ENCODE measurements around the gene SLC25A11. TPM values are rescaled to one million over a fixed set of nuclear protein-coding genes. Genes with fewer than 3 reads are reported as not detected.

SLC25A11 gene
- total RNA-seq, 1 donor from 2014 or later, result 59.5 TPM

- H3K36me3 ChIP-seq (ENCODE audit: control insufficient read depth in 3 of 3, insufficient read depth in 3 of 3, low read length in 3 of 3), result peaks cover 73 to 77% (median 73%) of the 10 kb centered on the region in 3 donors
- no peaks in the 10 kb centered on the region for H3K27me3 ChIP-seq (ENCODE audit: control insufficient read depth in 3 of 3, insufficient read depth in 3 of 3, low read length in 3 of 3)
- no peak overlapping the region for H3K9ac ChIP-seq (ENCODE audit: low read depth in 1 of 3, low read length in 3 of 3)
- H3K27ac ChIP-seq (ENCODE audit: low read depth, low read length), result no peak overlapping the region
- no peaks in the 10 kb centered on the region for H3K4me1 ChIP-seq (ENCODE audit: control insufficient read depth in 3 of 3, insufficient read depth in 3 of 3, low read length in 3 of 3)
- H3K9me3 ChIP-seq (ENCODE audit: control insufficient read depth in 3 of 3, low read length in 3 of 3), result no peaks in the 10 kb centered on the region
- H3K4me3 ChIP-seq (ENCODE audit: low read length in 3 of 3), result no peak overlapping the region
These were observed 48.1 kb downstream of the SLC25A11 start for GRCh38 chr17:4891411-4892410.

GRCh38 chr17:4887581-4887980 lies 52.3 kb downstream of the SLC25A11 start:
- Histone ChIP-seq H3K27me3 (ENCODE audit: control insufficient read depth in 3 of 3, insufficient read depth in 3 of 3, low read length in 3 of 3) (no peaks in the 10 kb centered on the region), H3K27ac (ENCODE audit: low read depth, low read length) (no peak overlapping the region), H3K9ac (ENCODE audit: low read depth in 1 of 3, low read length in 3 of 3) (no peak overlapping the region), H3K4me3 (ENCODE audit: low read length in 3 of 3) (no peak overlapping the region), H3K9me3 (ENCODE audit: control insufficient read depth in 3 of 3, low read length in 3 of 3) (no peaks in the 10 kb centered on the region), H3K4me1 (ENCODE audit: control insufficient read depth in 3 of 3, insufficient read depth in 3 of 3, low read length in 3 of 3) (no peaks in the 10 kb centered on the region), H3K36me3 (ENCODE audit: control insufficient read depth in 3 of 3, insufficient read depth in 3 of 3, low read length in 3 of 3) (peaks cover 57 to 63% (median 59%) of the 10 kb centered on the region in 3 donors)

Small RNA genes within 50 kb of the gene (small RNA-seq; reads per million reads assigned to genes)
- gene MIR6864 (not detected), gene MIR6865 (not detected)

Other genes with a start within 250 kb of the SLC25A11 start
- 23.5 TPM for gene PELP1, start 235.9 kb downstream of the SLC25A11 start, total RNA-seq
- gene ARRB2, start 229.4 kb downstream of the SLC25A11 start, total RNA-seq, result 7.3 TPM
- 6.3 TPM for gene MED11, start 208.6 kb downstream of the SLC25A11 start, total RNA-seq
- 0.52 TPM for gene ZMYND15, start 200.2 kb downstream of the SLC25A11 start, total RNA-seq
- 1.6 TPM for gene CXCL16, start 200.1 kb downstream of the SLC25A11 start, total RNA-seq
- not detected for gene TM4SF5, start 168.2 kb downstream of the SLC25A11 start, total RNA-seq
- gene VMO1, start 153.7 kb downstream of the SLC25A11 start, total RNA-seq, result 4.7 TPM
- not detected for gene GLTPD2, start 151.1 kb downstream of the SLC25A11 start, total RNA-seq
- gene PSMB6, start 143.9 kb downstream of the SLC25A11 start, total RNA-seq, result 105 TPM
- 9.9 TPM for gene PLD2, start 132.9 kb downstream of the SLC25A11 start, total RNA-seq
- 13.0 TPM for gene MINK1, start 106.7 kb downstream of the SLC25A11 start, total RNA-seq
- gene C17orf107, start 40.5 kb downstream of the SLC25A11 start, total RNA-seq, result 2.6 TPM
- gene CHRNE, start 36.9 kb downstream of the SLC25A11 start, total RNA-seq, result 1.0 TPM
- gene GP1BA, start 7.8 kb downstream of the SLC25A11 start, total RNA-seq, result under 0.01 TPM
- gene RNF167, start 222 bp upstream of the SLC25A11 start, total RNA-seq, result 12.0 TPM
- gene PFN1, start 8.5 kb upstream of the SLC25A11 start, total RNA-seq, result 137 TPM
- gene ENO3, start 11.1 kb upstream of the SLC25A11 start, total RNA-seq, result 2,880 TPM
- 51.7 TPM for gene SPAG7, start 27.8 kb upstream of the SLC25A11 start, total RNA-seq
- 4.7 TPM for gene CAMTA2, start 47.6 kb upstream of the SLC25A11 start, total RNA-seq
- not detected for gene INCA1, start 57.5 kb upstream of the SLC25A11 start, total RNA-seq
- gene KIF1C, start 57.9 kb upstream of the SLC25A11 start, total RNA-seq, result 47.5 TPM
- gene SLC52A1, start 95.4 kb upstream of the SLC25A11 start, total RNA-seq, result not detected
- 6.3 TPM for gene ZFP3, start 138.4 kb upstream of the SLC25A11 start, total RNA-seq
- gene ZNF232, start 171.8 kb upstream of the SLC25A11 start, total RNA-seq, result 6.8 TPM
- 3.7 TPM for gene USP6, start 176.0 kb upstream of the SLC25A11 start, total RNA-seq

All from skeletal muscle tissue (tissue), 5 donors.